T-helper 9 cell (primary cell): ENCODE results near the gene DPCD.
"Not testable (repeated sequence)": the region's sequence is repeated elsewhere in the genome, so short reads cannot be mapped to it uniquely, and the experiment has no call there.

Experiments
- DNase-seq: peaks from one replicate; pipeline ENCODE4 v3.0.0-alpha.2; 2020

DPCD gene

DNA sequence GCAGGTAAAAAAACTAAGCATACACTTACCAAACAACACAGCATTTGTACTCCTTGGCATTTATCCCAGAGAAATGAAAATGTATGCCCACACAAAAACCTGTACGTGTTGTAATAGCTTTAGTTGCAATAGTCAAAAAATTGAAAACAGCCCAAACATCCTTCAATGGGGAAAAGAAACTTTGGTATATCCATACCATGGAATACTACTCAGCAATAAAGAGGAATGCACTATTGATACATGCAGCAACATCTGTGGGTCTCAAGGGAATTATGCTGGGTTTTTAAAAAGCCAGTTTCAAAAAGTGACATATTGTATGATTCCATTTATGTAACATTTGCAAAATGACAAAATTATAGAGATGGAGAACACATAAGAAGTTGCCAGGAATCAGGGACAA, 35.4 kb downstream of the DPCD start:
- no peak for DNase-seq

DNA sequence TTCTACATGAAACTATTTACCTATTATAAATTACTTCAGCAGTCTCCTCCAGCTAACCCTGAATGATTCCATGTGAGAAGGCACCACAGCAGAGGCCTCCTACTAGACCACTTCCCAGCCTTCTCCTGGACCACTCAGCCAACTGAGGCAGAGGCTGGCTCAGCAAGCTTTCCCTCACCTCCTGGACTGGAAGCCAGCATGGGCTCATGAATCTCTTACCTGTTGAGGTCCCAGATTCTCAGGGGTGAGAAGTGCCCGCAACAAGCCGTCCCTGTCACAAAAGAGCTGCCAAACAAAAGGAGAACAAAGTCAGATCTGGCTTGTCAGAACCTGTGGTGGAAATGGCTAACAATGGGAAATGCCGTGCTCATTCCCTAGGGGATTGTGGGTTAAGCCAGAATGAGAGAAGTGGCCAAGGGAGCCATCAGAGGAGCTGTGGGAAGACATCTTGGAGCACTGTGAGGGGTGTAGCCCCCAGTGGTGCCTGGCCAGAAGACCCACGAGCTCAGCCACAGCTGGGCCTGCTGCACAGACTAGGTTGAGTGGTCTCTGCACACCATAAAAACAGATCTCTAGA, 36.5 kb downstream of the DPCD start:
- no peak for DNase-seq

DNA sequence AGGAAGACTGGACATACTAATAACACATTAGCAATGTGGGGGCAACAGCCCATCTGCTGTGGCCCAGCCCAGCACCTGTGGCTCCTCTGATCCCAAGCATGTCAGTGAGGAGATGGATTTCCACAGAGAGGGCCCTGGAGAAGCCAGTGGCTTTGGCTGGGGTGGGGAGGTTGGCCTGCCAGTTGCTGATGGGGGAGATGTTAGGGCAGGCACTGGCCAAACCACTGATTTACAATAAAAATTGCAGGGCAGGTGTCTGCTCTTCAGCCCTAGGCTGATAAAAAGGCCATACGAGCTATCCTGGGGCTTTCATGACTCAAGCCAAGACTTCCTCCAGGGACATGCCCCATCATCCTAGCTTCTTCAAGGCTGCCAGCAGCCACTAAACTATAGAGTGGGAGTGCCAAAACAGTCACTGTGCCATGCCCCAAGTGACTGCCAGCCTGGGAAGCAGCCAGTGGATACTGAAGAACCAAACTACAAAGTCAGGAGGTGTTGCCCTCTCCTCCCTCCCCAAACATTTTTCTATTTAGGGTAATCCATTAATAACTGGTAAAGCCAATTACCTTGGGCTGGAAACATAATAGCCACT, 37.8 kb downstream of the DPCD start:
- DNase-seq = no peak

DNA sequence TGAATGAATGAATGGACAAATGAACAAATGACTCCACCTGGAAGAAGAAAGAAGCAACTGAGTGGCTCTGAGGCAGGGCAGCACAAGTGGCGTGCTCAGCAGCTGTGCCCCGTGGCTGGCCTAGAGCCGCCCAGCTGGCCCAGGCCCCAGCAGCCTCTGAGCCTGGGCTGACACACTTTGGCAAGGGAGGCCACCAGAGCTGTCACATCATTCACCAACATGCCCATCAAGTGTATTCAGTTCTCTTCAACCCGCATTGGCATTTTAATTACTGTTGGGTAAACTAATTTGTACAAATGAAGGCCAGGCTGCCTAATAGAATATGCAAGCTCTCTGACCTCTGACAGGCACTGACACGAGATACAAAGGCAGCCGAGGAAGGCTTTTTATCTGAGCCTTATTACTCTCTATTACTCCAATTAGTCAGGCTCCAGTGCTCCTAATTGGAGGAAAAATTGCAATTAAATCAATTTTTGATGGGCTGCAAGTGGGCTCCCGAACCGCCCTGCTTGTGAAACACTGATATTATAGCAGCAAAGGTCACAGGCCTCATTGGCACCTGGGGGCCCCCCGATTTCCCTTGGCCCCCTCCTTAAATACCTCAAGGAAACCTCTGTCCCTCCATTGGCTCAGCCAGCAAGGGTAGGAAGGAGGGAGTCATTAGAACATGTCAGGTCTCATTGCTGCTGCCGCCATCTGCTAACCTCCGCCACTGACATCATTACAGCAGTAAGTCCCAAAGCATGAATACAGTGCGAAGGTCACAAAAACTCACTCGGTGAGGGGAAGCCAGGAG, 41.9 kb downstream of the DPCD start:
- no peak for DNase-seq

DNA sequence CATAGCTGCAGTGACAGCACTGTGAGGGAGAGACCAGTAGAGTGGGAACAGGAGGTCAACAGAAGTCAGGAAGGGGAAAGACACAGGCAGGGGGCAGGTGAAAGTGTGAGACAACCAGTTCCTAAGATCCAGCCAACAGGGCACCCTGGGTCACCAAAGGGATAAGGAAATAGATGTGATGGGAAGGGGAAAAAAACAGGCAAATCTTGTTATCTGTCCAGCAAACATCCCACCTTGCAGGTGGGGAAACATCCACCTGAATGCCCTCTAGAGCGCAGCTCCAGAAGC, 42.5 kb downstream of the DPCD start:
- DNase-seq = no peak

DNA sequence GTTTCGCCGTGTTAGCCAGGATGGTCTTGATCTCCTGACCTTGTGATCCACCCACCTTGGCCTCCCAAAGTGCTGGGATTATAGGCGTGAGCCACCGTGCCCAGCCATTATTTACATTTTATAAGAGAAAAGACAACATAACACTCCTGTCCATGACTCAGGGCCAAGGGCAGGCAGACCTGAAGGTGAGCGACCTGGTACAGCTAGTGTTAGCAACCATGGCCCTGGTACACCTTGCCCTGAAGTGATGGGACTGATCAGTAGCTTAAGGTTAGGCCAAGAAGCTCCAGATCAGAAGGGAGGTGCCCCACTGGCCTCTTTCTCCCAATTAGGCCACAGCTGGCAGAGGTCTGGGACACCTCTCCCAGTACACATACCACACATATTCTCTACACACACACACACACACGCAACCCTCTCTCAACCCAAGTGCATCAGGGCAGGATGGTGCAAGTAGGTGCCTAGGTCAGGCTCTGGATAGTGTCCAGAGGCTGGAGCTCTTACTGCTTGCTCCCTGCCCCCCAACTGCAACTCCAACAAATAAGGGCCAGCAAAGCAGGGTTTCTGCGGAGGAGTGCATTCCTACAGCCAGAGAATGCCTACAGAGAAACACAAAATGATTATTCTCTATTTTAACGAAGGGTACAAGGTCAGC, 43.8 kb downstream of the DPCD start:
- DNase-seq = no peak

DNA sequence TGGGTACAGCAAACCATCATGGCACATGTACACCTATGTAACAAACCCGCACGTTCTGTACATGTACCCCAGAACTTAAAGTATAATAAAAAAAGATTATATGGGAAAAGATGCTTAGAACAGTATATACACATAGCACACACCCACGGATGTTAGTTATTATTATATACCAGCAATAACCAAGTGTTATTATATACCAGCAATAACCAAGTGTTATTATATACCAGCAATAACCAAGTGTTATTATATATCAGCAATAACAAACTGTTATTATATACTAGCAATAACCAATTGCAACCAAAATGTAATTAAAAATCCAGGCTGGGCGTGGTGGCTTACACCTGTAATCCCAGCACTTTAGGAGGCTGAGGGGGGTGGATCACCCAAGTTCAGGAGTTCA, 45.4 kb downstream of the DPCD start:
- not testable (repeated sequence) for DNase-seq

DNA sequence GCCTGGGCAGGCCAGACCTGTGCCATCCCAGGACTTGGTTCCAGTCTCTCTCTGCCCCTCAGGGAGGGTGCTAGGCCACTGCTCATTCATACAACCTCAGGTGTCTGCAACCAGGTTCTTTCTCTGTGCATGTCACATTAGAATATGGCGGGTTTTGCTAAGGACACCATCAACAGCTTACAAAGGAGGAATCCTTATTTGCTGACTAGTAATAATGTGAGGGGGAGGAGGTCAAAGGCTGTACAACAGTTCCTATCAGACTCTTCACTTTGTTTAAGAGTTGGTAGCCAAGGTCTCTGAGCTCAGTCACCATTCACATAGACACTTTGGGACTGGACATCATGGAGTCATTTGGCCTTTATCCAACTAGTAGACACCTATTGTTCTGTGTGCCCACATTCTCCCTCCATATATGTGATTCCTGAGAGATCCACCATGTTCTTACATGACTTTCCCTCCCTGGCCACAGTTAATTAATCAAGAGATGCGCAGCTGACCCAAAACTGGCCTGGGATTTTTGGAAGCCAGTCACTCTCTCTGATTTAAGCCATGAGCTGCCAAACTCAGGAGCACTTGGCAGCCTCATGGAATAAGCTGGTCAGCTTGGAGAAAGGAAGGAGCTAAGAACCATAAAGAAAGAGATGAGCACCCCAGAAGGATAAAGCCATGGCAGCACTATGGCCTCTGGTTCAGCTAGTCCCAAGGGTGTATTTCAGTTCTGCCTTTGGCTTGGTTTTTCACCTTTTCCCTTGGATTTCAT, 51.2 kb downstream of the DPCD start:
- no peak for DNase-seq

DNA sequence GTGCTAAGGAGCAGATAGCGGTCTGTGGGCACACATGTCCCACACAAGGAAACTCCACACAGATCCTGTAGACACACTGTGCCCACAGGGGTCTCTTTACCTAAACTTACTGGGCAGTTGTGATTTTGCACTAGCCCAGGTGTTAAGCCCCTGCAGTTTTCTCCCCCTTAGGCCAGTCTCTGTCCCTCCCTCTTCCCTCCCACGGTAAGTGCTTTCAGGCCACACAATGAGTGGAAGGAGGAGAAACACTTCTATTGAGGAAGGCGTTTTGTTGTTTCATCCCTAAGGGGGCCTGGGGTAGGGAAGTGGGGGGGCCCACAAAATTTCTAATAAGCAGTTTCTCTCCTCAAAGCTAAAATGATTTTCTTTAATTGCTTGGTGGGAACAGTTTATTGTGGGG, 55.4 kb downstream of the DPCD start:
- DNase-seq = no peak

DNA sequence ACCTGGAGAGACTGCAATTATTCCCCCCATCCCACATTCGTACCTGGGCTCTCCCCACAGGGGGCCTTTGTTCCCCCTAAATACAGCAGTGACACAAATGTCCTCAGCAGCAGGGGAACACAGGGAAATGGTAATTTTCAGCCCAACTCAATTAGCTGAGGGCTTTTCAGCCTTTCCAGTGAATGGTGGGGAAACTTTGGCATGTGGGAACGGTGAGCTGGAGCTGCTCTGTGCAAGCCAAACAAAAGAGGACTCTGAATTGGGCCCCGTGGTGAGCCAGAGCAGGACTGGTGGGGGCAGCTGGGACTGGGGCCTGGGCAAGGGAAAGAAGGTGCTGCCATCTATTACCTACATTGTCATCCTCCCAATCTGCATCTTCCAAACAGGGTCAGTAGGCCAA, 55.9 kb downstream of the DPCD start:
- no peak for DNase-seq

DNA sequence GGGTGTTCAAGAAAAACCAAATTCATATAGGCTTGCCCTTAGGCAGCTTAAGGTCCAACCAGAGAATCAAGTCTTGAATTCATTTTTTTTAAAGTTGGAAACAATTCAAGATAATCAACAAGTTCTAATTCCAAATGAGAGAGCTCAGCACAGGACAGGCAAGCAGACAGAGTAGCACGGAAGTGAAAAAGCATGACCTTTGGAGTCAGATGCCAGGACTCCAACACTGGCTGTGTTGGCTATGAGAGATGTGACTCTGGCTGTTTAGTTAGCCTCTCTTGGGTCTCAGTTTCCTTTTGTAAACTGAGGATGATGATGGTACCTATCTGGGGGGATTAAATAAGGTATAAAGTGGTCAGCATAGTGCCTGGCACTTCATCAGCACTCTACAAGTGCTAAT, 57.5 kb downstream of the DPCD start:
- no peak for DNase-seq

DNA sequence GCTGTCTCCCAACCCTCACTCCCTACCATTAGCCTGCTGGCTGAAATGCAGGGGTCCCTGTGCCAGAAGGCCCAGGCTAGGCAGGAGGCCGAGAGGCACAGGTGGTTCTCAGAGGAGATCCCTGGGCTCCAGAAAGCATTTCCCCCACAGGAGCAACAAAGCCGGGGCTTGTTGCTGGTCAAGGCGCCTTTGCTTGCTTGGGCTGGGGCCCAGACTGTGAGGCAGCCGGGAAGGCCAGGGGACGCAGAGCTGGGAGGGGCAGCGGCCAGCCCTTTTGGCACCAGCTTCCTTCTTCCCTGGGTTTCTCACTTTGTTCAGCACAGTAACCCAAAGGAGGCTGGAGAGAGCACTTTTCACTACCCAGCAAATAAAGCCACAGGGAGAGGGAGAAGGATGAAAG, 58.2 kb downstream of the DPCD start:
- DNase-seq = no peak

DNA sequence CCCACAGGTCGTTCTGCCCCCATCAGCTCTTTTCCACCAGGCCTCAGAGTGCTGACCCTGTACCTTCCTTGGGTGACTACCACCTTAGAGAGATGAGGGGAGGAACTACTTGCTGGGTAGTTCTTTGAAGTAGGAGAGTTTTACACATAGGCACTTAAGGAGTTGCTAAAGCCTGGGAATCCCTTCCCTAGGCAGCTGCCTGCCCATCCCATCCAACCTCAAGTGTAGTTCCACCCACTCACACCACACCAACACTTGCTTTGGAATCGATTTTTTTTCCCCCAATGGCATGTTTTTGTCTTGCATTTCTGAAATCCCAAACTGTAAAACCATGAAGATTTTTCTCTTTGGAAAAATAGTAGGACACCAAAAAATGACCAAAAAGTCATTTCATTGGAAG, 59.1 kb downstream of the DPCD start:
- no peak for DNase-seq

DNA sequence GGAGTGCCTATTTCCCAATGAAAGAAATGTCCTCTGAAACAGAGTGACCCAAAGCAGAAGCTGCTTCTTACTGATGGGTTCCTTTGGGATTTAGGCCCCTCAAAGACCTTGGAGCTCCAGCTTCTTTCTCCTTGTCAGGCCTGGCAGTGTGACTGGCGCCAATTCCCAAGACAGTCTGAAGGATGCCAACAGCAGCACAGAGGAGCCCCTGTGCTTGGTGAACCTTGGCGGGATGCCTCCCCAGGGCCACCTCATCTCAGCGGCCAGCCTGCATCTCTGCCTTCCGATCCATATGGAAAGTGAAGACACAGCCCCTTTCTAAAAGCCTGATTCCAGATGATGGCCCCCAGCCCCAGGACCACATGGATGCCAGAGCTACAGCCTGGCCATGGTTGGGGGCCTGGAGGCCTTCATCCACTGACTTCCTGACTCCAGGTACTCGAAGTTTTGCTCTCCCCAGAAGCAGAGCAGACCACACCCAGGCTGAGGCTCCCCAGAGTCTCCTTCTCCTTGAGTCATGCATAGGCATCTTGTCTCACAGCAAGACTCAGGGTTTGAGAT, 61.5 kb downstream of the DPCD start:
- DNase-seq = no peak

DNA sequence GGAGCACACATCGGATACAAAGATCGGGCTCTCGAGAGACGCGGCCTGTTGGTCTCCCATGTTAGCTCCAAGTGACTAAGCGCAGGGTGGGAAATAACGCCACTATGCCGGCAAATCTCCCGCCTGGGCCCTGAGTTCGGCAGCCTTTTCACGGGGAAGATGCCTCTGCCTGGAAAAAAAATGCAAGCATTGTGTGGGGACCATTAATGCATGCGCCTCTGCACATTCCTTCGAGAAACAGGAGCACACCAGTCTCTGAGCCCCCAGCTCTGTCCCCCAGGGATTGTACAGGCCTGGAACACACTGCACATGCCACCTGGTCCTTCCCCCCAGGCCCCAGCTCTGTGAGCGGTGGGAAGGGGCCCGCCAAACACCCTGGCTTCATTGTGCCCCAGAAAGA, 62.7 kb downstream of the DPCD start:
- no peak for DNase-seq

DNA sequence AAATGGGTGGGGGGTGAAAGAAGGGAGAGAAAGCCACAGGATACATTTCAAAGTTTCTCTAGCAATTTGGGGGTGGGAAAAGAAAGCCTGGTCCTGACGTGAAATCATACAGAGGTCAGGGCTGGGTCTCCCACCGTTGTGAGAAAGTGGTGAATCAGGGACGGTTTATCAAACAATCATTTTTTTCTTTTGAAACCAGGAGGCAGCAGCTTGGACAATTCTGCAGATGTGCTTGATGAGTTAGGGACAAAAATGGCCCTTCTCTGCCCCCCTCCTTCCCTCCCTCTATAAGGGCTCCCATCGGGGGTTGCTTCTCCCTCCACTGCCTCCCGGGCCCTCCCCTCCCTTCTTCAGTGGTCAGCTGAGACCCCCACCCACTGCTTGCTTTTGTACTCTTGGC, 63.2 kb downstream of the DPCD start:
- DNase-seq = no peak

DNA sequence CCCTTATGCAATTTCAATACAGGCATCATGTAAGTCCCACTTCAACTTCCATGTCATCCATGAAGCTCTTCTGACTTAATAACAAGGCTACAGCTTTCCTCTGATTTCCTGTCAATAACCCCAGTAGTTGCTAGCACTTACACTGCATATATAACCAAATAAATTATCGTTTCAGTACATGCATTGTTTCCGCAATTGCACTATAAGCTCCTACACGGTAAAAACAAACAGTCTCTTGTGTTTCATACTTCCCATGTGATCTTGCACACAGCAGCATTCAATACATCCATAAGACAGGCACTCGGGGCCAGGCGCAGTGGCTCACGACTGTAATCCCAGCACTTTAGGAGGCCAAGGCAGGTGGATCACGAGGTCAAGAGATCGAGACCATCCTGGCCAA, 65.4 kb downstream of the DPCD start:
- DNase-seq = no peak

DNA sequence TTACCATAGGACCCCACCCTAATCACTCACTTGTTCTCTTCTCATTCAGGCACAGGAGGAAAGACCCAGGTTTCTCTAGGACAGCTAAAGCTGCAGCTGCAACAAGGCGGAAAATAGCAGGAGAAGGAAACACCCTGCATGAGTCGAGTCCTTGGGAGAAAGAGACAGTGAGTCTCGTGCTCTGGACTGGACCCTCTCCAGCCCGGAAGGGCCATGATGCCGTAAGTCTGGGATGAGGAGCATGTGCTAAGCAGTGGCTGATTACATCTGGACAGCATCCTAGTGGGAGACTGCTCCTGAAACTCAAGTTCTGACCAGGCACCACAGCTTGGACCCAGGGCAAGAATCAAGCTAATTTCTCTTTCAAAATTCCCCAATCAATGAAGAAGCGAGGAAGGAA, 67.4 kb downstream of the DPCD start:
- DNase-seq = no peak

DNA sequence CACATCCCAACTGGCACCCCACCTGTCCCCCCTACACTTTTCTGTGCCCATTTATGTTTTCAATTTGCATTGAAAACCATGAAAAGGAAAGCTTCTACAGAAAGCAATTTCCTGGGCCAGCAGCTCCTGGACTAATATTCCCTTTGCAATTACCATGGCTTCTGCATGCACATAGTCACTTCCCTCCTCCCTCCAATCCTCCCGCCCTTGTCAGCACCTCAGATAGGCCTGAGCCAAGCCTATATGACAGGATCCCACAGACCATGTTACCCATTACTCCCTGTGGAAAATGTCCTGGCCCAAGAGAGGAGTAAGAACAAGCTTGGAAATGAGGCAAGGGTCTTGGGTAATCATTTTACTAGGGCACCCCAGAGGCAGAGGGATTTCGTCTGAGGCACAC, 68.8 kb downstream of the DPCD start:
- no peak for DNase-seq

DNA sequence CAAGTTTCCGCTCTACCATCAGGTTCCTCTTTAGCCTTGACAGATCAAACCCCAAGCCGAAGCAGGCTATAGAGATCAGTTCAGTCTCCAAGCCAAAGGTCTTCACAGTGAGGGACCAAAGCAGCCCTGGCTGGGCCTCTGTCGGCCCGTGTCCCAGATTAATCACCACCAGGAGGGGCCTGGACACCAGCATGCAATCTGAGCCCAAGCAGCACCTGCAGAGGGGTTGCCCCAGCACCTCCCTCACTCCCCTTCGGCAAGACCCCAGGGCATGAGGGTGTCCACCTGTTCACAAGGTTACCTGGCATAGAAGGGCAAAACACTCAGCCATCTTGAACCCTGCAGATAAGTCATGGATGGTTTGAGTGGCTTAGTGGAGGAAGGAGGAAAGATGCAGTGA, 70.9 kb downstream of the DPCD start:
- DNase-seq = no peak
